Keratinocyte (primary cell): ENCODE data around the gene DENND5A. TPM values are rescaled to one million over a fixed set of nuclear protein-coding genes. Genes with fewer than 3 reads are reported as not detected.

Experiments
- DNase-seq: peaks from one replicate; pipeline ENCODE4 v3.0.0-alpha.2; 2011; ENCODE audit warnings: low read depth, missing footprints, low spot score
- FAIRE-seq: peaks from 2 replicates; lab custom pipeline; 2011; peaks lifted over from hg19 to GRCh38; lab: Jason Lieb, UNC
- H2AFZ ChIP-seq: 2 replicates; pipeline ENCODE4 v1.6.0; 2012; ENCODE audit warnings: low read length, control low read depth, inconsistent platforms; ENCODE audit not compliant: control insufficient read depth
- H3K27ac ChIP-seq: 2 replicates; pipeline ENCODE4 v1.5.1; 2011; ENCODE audit warnings: low read length; ENCODE audit not compliant: control insufficient read depth, insufficient read depth
- H3K27me3 ChIP-seq: 3 replicates; pipeline ENCODE4 v1.6.0; 2011; ENCODE audit warnings: low read length; ENCODE audit not compliant: control insufficient read depth, insufficient read depth; ENCODE audit errors: extremely low read depth
- H3K36me3 ChIP-seq, 2 experiments: 2 replicates in 1 of 2; 3 replicates in 1 of 2; pipeline ENCODE4 v1.5.1; 2011; ENCODE audit warnings: low read length in 2 of 2, mild to moderate bottlenecking in 1 of 2; ENCODE audit not compliant: control insufficient read depth in 2 of 2, insufficient read depth in 2 of 2; ENCODE audit errors: extremely low read depth in 1 of 2
- H3K4me1 ChIP-seq: 3 replicates; pipeline ENCODE4 v1.5.1; 2011; ENCODE audit warnings: low read length; ENCODE audit not compliant: control insufficient read depth, insufficient read depth; ENCODE audit errors: extremely low read depth
- H3K4me2 ChIP-seq: 3 replicates; pipeline ENCODE4 v1.6.0; 2011; ENCODE audit warnings: low read depth, low read length; ENCODE audit not compliant: control insufficient read depth, insufficient read depth; ENCODE audit errors: extremely low read depth
- H3K4me3 ChIP-seq, 3 experiments: fragments of 200-600 bp in 1 of 3; sonication (generic) in 1 of 3; 2 replicates in 2 of 3; 3 replicates in 1 of 3; pipeline ENCODE4 v1.5.1; 2011 to 2016; ENCODE audit warnings: low read length in 3 of 3, mild to moderate bottlenecking in 3 of 3, control low read depth in 2 of 3, inconsistent platforms in 1 of 3, low read depth in 1 of 3, mixed read lengths in 1 of 3, mixed run types in 1 of 3, moderate library complexity in 1 of 3; ENCODE audit not compliant: control insufficient read depth in 2 of 3, insufficient read depth in 2 of 3; ENCODE audit errors: extremely low read depth in 1 of 3
- H3K79me2 ChIP-seq: 2 replicates; pipeline ENCODE4 v1.6.0; 2012; ENCODE audit warnings: low read length; ENCODE audit not compliant: control insufficient read depth, insufficient read depth
- H3K9ac ChIP-seq: 3 replicates; pipeline ENCODE4 v1.6.0; 2011; ENCODE audit warnings: low read length; ENCODE audit not compliant: control insufficient read depth, insufficient read depth; ENCODE audit errors: extremely low read depth
- H3K9me1 ChIP-seq: 3 replicates; pipeline ENCODE4 v1.6.0; 2011; ENCODE audit warnings: low read length; ENCODE audit not compliant: control insufficient read depth, insufficient read depth; ENCODE audit errors: extremely low read depth
- H3K9me3 ChIP-seq: 2 replicates; pipeline ENCODE4 v1.5.1; 2012; ENCODE audit warnings: low read depth, low read length; ENCODE audit not compliant: control insufficient read depth
- H4K20me1 ChIP-seq: 3 replicates; pipeline ENCODE4 v1.6.0; 2011; ENCODE audit warnings: low read length; ENCODE audit not compliant: control insufficient read depth, insufficient read depth; ENCODE audit errors: extremely low read depth
- EZH2 ChIP-seq: IDR thresholded peaks from one replicate; pipeline ENCODE4 v1.6.1; 2012; ENCODE audit warnings: inconsistent platforms, mild to moderate bottlenecking, low read length, moderate library complexity
- dilution Hi-C: fragments of 300-500 bp; cut with MboI; formaldehyde crosslinking; loops from one replicate; pipeline ENCODE4 v1.7.0; 2020; ENCODE audit warnings: low sequenced_read_pairs; ENCODE audit not compliant: extremely low pct_ligation_motif_present
- polyA plus RNA-seq, 5 experiments: library from polyadenylated mRNA; depleted of rRNA in 3 of 5; stranded (reverse) in 3 of 5; stranded (forward) in 1 of 5; unstranded in 1 of 5; fragments of >200 nt; gene quantifications; 1 replicate in 1 of 5; 2 replicates in 3 of 5; 3 replicates in 1 of 5; pipeline versions ENCODE4 v1.2.1 to v1.2.3, GENCODE V29; 2011 to 2012; ENCODE audit warnings: missing spikeins in 2 of 5, low read depth in 1 of 5, low replicate concordance in 1 of 5
- TF ChIP-seq, protein P1 (sequence below), 3 experiments: IDR thresholded peaks in 1 of 3; conservative IDR thresholded peaks in 1 of 3; optimal IDR thresholded peaks in 1 of 3; 2 replicates in 2 of 3; 3 replicates in 1 of 3; pipeline versions ENCODE3 to v1.5.1; 2011; ENCODE audit warnings: low read length in 3 of 3, mild to moderate bottlenecking in 3 of 3, moderate library complexity in 2 of 3, control low read depth in 1 of 3, inconsistent platforms in 1 of 3; ENCODE audit not compliant: insufficient read depth in 2 of 3; ENCODE audit errors: extremely low read depth in 1 of 3

DENND5A gene
- polyA plus RNA-seq, 1 donor (not counting 4 experiments of a cell fraction or from before 2014, with no cell fraction given) = 49.1 TPM

DNA sequence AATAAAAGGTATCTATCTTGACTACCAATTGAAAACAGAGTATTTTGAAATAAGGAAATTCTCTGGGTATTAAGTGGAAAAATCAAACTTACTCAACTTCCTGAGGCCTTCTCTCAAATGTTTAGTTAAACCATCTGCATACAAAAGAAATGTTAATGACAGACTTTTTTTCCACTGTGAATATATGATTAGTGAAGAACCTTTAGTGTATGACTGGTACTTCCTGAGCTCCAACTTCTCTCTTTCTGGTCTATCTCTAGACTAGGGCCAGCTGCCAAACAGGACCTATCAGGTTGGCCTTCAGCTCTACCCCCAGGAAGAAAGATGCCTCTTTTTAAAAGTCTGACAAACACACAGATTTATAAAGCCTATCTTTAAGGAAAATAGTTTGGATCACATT lies 105.0 kb downstream of the DENND5A start:
- FAIRE-seq = no peak

DNA sequence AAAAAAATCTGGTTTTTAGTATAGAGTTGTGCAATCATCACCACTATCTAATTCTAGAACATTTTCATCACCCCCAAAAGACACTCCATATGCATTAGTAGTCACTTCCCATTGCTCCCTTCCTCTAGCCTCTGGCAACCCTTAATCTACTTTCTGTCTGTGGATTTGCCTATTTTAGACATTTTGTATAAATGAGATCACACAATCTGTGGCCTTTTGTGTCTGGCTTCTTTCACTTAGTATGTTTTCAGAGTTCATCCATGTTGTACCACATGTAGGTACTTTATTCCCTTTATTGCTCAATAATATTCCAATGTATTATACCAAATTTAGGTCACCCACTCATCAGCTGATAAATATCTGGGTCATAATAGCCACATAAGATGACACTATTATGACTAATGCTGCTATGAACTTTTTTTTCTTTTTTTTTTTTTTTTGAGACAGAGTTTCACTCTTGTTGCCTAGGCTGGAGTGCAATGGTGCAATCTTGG lies 106.2 kb downstream of the DENND5A start:
- Histone ChIP-seq H3K27me3 (no peaks in the 10 kb centered on the region), H2AFZ (no peak overlapping the region), H3K9ac (no peak overlapping the region), H3K27ac (peak overlapping the region; percentile 17), H3K36me3 (peaks cover 0 to 3% of the 10 kb centered on the region in 2 experiments), H3K9me3 (no peaks in the 10 kb centered on the region), H4K20me1 (no peaks in the 10 kb centered on the region), H3K9me1 (no peaks in the 10 kb centered on the region), H3K4me1 (peaks cover 4% of the 10 kb centered on the region), H3K4me3 (no peak overlapping the region), H3K79me2 (no peaks in the 10 kb centered on the region), H3K4me2 (no peak overlapping the region)
- TF ChIP-seq, protein P1, sequence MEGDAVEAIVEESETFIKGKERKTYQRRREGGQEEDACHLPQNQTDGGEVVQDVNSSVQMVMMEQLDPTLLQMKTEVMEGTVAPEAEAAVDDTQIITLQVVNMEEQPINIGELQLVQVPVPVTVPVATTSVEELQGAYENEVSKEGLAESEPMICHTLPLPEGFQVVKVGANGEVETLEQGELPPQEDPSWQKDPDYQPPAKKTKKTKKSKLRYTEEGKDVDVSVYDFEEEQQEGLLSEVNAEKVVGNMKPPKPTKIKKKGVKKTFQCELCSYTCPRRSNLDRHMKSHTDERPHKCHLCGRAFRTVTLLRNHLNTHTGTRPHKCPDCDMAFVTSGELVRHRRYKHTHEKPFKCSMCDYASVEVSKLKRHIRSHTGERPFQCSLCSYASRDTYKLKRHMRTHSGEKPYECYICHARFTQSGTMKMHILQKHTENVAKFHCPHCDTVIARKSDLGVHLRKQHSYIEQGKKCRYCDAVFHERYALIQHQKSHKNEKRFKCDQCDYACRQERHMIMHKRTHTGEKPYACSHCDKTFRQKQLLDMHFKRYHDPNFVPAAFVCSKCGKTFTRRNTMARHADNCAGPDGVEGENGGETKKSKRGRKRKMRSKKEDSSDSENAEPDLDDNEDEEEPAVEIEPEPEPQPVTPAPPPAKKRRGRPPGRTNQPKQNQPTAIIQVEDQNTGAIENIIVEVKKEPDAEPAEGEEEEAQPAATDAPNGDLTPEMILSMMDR (optimal IDR thresholded peaks at IDR 0.05 in 1 of 3, IDR thresholded peaks at IDR 0.05 in 1 of 3, conservative IDR thresholded peaks at IDR 0.05 in 1 of 3; ENCODE audit: extremely low read depth in 1 of 3, insufficient read depth in 2 of 3, low read length in 3 of 3) = no peak
- no peak for TF ChIP-seq EZH2
- DNase-seq (no peak), FAIRE-seq (no peak)
- dilution Hi-C loops = no loop called here

More for the DNA sequence above, 105.0 kb downstream of the DENND5A start:
- Histone ChIP-seq H3K4me3 (no peak overlapping the region), H3K9me1 (no peaks in the 10 kb centered on the region), H3K4me2 (no peak overlapping the region), H3K9ac (no peak overlapping the region), H3K27ac (no peak overlapping the region), H3K4me1 (peaks cover 4% of the 10 kb centered on the region), H2AFZ (no peak overlapping the region), H3K27me3 (no peaks in the 10 kb centered on the region), H3K36me3 (peaks cover 0 to 3% of the 10 kb centered on the region in 2 experiments), H3K79me2 (no peaks in the 10 kb centered on the region), H3K9me3 (no peaks in the 10 kb centered on the region), H4K20me1 (no peaks in the 10 kb centered on the region)
- dilution Hi-C loops = no loop called here
- DNase-seq = no peak
- TF ChIP-seq, protein P1 (optimal IDR thresholded peaks at IDR 0.05 in 1 of 3, IDR thresholded peaks at IDR 0.05 in 1 of 3, conservative IDR thresholded peaks at IDR 0.05 in 1 of 3; ENCODE audit: extremely low read depth in 1 of 3, insufficient read depth in 2 of 3, low read length in 3 of 3) = no peak
- no peak for TF ChIP-seq EZH2
